Testis (tissue), 3 donors: ENCODE measurements around the gene ZFR2. TPM values are rescaled to one million over a fixed set of nuclear protein-coding genes. Genes with fewer than 3 reads are reported as not detected.

Experiments used
- DNase-seq: peaks from one replicate; pipeline ENCODE4 v3.0.0-alpha.2; 2019
- H3K27ac ChIP-seq, 2 donors: fragments of 200-600 bp; sonication (generic); one replicate each; pipeline ENCODE4 v1.5.1; 2019
- H3K27me3 ChIP-seq: fragments of 200-600 bp; sonication (generic); one replicate; pipeline ENCODE4 v1.5.1; 2019
- H3K36me3 ChIP-seq: fragments of 200-600 bp; sonication (generic); one replicate; pipeline ENCODE4 v1.5.1; 2017; ENCODE audit warnings: low read depth; ENCODE audit errors: missing control alignments
- H3K4me1 ChIP-seq: fragments of 200-600 bp; sonication (generic); one replicate; pipeline ENCODE4 v1.5.1; 2019
- H3K4me3 ChIP-seq, 2 donors: fragments of 200-600 bp; sonication (generic); one replicate each; pipeline ENCODE4 v1.5.1; 2017 to 2019
- H3K9me3 ChIP-seq: fragments of 200-600 bp; sonication (generic); one replicate; pipeline ENCODE4 v1.5.1; 2017
- CTCF ChIP-seq, 3 experiments: fragments of 450-650 bp in 2 of 3; fragments of 200-600 bp in 1 of 3; sonication (generic) in 1 of 3; IDR thresholded peaks; one replicate each; pipeline ENCODE4 v1.5.1; 2016 to 2019; ENCODE audit warnings: antibody characterized with exemption in 3 of 3, mild to moderate bottlenecking in 2 of 3, moderate library complexity in 1 of 3
- POLR2A ChIP-seq: fragments of 450-650 bp; IDR thresholded peaks from one replicate; pipeline ENCODE4 v1.6.1; 2017; ENCODE audit warnings: antibody characterized with exemption, mild to moderate bottlenecking, moderate library complexity
- WGBS, 2 donors: methylation state at CpG; one replicate each; pipeline ENCODE4 v1.1.5; 2018; 5-methylcytosine and 5-hydroxymethylcytosine counted together
- intact Hi-C: fragments of 100-400 bp; cut with DNase I; formaldehyde crosslinking; loops from one replicate; pipeline ENCODE4 v1.15.1; 2023; ENCODE audit warnings: low total_unique reads
- polyA plus RNA-seq: library from polyadenylated mRNA; stranded (reverse); fragments of 350-450 nt; fragmentation: Illumina TruSeq; extraction: RNeasy Lipid Tissue Mini Kit (QIAGEN cat#74804); gene quantifications from one replicate; pipeline ENCODE4 v1.2.3, GENCODE V29; 2014; ENCODE audit warnings: low read depth, low replicate concordance; ENCODE audit not compliant: insufficient read depth
- total RNA-seq, 2 donors: library from RNA; depleted of rRNA; stranded (reverse); fragments of >200 nt; gene quantifications; one replicate each; pipeline ENCODE4 v1.2.3, GENCODE V29; 2016

ZFR2 gene
- total and polyA plus RNA-seq, 3 donors from 2014 or later: 23.4 to 35.0 (median 34.1) TPM

DNA sequence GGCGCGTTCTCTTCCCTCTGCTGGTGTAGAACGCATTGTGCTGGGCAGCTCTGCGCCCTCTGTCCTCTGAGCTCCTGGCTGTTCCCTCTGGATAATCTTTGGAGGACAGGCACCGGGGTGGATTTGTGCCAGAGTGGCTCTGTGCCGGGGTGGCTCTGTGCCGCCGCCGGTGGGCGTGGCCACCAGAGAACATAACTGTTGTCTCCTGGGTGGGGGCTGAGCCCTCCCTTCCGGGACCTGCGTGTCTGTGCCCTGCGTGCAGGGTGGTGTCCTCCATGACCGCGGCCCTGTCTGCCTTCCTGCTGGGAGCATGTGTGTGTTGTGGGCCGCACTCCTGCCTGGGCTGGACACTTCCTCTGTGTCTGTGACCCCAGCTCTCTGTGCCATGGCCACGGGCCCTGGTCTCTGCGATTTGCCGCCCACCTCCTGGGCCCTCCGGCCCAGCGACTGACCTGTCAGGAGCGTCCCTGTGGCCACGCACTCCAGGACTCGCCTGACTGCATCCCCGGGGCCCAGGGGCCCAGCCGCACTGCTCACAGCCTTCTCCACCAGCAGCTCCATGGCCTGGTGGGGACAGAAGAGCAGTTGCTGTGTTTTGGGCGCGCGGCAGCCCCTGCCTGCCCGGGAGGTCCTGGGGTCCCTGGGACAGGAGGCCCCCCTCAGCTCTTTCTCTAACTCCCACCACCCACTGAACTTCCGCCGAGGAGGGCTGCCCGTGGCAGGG, 60.3 kb downstream of the ZFR2 start:
- H3K9me3 ChIP-seq: no peaks in the 10 kb centered on the region
- H3K4me1 ChIP-seq: no peaks in the 10 kb centered on the region
- WGBS, 2 donors: 83 to 86% methylated on average over 8 to 33 of the region's 33 CpGs
- intact Hi-C loops: no loop called here
- no peaks in the 10 kb centered on the region for H3K27me3 ChIP-seq
- no peak for DNase-seq
- no peak overlapping the region for H3K4me3 ChIP-seq
- no peaks in the 10 kb centered on the region for H3K36me3 ChIP-seq
- H3K27ac ChIP-seq: no peak overlapping the region
- TF ChIP-seq POLR2A (no peak), CTCF (IDR thresholded peaks at IDR 0.05) (no peak)

DNA sequence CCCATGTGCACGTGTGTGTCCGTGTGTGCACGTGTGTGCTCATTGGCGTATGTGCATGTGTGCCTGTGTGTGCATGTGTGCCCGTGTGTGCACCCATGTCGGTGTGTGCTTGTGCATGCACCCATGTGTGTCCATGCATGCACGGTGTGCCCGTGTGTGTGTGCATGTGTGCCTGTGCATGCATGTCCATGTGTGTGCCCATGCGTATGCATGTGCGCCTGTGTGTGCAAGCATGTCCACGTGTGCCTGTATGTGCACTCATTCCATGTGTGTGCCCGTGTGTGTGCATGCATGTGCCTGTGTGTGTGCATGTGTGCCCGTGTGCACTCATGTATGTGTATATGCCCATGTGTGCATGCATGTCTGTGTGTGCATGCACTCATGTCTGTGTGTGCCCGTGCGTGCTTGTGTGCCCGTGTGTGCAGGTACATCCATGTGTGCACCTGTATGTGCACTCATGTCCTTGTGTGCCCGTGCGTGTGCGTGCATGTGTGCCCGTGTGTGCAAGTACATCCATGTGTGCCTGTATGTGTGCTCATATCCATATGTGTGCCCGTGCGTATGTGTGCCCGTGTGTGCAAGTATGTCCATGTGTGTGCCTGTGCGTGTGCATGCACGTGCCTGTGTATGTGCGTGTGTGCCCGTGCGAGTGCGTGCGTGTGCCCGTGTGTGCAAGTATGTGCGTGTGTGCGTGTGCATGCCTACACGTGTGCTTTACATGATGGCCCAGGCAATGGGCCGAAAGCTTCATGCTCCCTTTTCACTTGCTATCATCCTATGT, 61.1 kb downstream of the ZFR2 start:
- TF ChIP-seq CTCF (IDR thresholded peaks at IDR 0.05) (no peak), POLR2A (no peak)
- H3K27ac ChIP-seq: no peak overlapping the region
- no peak overlapping the region for H3K4me3 ChIP-seq
- H3K27me3 ChIP-seq: no peaks in the 10 kb centered on the region
- no peaks in the 10 kb centered on the region for H3K9me3 ChIP-seq
- intact Hi-C loops: no loop called here
- no peaks in the 10 kb centered on the region for H3K36me3 ChIP-seq
- H3K4me1 ChIP-seq: no peaks in the 10 kb centered on the region
- 81 to 91% methylated on average over 23 to 35 of the region's 35 CpGs for WGBS, 2 donors
- no peak for DNase-seq

DNA sequence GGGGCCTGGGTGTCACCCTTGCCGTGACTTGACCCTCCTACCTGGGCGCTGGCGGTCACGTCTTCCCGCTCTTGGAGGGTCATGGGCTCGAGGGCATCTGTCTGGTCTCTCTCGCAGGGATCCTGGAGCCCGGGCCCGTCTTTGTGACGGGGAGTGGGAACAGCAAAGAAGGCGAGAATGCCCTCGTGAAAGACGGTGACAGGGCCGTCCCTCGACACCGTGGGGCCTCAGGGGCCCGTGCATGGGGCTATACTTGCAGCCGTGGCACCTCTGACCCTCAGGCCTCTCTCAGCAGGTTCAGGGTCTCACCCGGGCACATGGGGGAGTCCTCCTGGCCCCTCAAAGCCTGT, 61.7 kb downstream of the ZFR2 start:
- intact Hi-C loops: no loop called here

GRCh38 chr19:3805859-3806258, 63.0 kb downstream of the ZFR2 start:
- Histone ChIP-seq H3K27ac (no peak overlapping the region), H3K4me1 (no peaks in the 10 kb centered on the region), H3K27me3 (no peaks in the 10 kb centered on the region), H3K36me3 (no peaks in the 10 kb centered on the region), H3K9me3 (no peaks in the 10 kb centered on the region), H3K4me3 (no peak overlapping the region)
- TF ChIP-seq POLR2A (no peak), CTCF (IDR thresholded peaks at IDR 0.05) (no peak)
- intact Hi-C loops: no loop called here
- 88 to 95% methylated on average over 24 to 29 of the region's 29 CpGs for WGBS, 2 donors
- DNase-seq: no peak

More for the DNA sequence above, 61.7 kb downstream of the ZFR2 start:
- Histone ChIP-seq H3K4me1 (no peaks in the 10 kb centered on the region), H3K27ac (no peak overlapping the region), H3K9me3 (no peaks in the 10 kb centered on the region), H3K4me3 (no peak overlapping the region), H3K27me3 (no peaks in the 10 kb centered on the region), H3K36me3 (no peaks in the 10 kb centered on the region)
- 74 to 96% methylated on average over 4 to 19 of the region's 19 CpGs for WGBS, 2 donors
- no peak for DNase-seq
- TF ChIP-seq POLR2A: no peak
- TF ChIP-seq CTCF (IDR thresholded peaks at IDR 0.05): no peak
